GM19467 (cell line): ENCODE measurements around the gene CDKN2B-AS1.

Source experiments
- ATAC-seq: cut with Tn5 transposase; IDR thresholded peaks from one replicate; pipeline ENCODE4 v1.9.1; 2021; ENCODE audit warnings: mild to moderate bottlenecking, moderate library complexity; ENCODE audit not compliant: unreplicated experiment

CDKN2B-AS1 gene

GRCh38 chr9:22078081-22078480 lies 83.5 kb downstream of the CDKN2B-AS1 start:
- no peak for ATAC-seq

GRCh38 chr9:22079873-22080341 lies 85.3 kb downstream of the CDKN2B-AS1 start:
- peak; percentile 80 for ATAC-seq

GRCh38 chr9:22084336-22085035 lies 89.9 kb downstream of the CDKN2B-AS1 start:
- no peak for ATAC-seq

- ATAC-seq: no peak
These were observed 93.6 kb downstream of the CDKN2B-AS1 start for GRCh38 chr9:22088053-22088716.

DNA sequence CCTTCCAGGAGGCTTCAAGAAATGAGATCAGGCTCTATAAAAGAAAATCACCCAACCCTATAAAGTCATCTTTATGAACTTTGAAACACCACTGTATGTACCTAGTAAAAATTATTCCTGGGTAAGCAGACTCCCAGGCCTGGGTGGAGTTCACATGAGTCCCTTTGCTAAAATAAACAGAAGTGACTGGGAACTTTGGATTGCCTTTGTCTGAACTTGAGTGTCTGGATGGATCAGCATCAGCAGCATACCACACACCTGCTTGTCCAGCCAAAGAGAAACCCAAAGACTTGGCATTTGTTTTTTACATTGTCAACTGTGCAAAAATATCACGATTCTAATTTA lies 94.1 kb downstream of the CDKN2B-AS1 start:
- ATAC-seq: no peak

DNA sequence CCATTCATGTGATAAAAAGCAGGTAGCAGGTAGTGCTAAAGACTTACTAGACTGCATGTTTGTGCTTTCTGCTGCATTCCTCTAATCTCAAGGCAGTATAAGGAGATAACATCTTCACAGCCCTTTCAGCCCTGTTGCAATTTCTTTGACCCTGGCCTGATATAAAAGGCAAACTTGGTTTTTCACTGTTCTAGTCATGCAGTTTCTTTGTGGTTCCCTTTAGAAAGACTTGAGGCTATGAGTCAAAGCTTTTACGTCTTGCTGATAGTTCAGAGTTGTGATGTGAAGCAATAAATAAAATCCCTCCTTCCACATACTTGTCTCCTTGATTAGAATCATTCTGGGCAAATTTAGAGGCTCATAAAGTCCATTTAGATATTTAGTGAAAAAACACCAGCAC lies 103.1 kb downstream of the CDKN2B-AS1 start:
- ATAC-seq: no peak

DNA sequence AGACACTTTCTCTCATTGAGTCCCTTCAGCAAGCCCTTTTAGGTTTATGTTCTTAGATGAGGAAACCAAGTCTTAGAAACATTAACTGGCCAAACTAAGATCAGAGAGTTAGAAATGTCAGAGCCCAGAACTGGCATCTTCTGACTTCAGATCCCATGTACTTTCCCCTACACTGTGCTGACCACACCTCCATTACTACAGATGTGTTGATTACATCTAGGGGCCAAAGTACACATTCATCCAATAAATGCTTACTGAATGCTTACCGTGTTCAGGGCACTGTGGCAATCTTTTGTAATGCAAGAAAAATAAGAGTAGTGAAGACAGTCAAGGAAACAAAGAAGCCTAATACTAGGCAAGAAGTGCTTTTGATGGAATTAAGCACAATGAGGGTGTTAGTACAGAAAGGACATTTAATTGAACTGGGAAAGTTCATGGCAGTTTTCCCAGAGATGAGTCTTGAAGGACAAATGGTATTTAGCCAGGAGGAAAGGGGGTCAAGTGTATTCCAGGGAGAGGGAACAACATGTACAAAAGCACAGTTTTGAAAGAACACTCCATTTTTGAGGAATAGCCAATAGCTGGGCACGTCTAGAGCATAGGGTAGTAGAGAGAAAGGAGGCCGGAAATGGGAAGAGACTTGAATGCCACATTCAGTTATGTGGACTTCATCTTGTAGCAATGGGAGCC lies 104.2 kb downstream of the CDKN2B-AS1 start:
- no peak for ATAC-seq

GRCh38 chr9:22100626-22101025 lies 106.0 kb downstream of the CDKN2B-AS1 start:
- no peak for ATAC-seq

DNA sequence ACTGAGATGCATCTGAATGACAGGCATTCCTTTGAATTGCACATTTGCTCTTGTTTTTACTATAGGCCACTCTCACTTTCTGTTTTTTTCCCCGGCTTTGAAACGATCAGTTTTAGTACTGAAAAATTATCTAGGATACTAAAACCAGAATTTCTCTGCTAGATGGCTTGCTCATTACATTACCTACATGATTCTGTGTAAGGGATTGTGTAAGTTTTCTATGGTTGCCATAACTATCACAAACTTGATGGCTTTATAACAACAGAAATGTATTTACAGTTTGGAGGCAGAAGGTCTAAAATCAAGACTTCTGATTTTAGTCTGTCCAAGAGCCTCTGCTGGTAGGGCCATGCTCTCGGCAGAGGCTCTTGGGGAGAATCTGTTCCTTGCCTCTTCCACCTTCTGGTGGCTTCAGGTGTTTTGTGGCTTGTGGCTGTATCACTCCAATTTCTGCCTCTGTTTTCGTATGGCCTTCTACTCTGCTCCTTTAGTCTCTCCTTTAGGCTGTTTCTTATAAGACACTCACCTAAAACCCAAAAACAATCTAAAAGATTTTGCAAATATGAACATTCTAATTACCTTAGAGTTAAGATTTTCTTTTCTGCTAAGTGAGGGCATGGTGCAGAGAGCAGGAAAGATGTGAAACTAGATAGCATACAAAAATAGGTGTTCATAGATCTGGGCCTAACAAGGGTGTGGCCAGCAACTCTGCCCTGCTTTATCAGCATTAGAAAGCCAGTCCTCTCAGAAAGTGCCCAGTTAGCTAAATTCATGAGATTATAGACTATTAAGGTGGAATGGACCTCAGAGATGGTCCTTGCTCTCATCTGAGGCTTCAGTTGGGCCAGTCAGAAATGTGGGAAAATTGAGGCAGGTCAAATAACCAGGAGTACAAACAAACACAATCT lies 107.8 kb downstream of the CDKN2B-AS1 start:
- no peak for ATAC-seq

GRCh38 chr9:22103685-22104575 lies 109.3 kb downstream of the CDKN2B-AS1 start:
- no peak for ATAC-seq

- ATAC-seq: peak; percentile 94
These were observed 110.6 kb downstream of the CDKN2B-AS1 start for GRCh38 chr9:22105005-22105722.

DNA sequence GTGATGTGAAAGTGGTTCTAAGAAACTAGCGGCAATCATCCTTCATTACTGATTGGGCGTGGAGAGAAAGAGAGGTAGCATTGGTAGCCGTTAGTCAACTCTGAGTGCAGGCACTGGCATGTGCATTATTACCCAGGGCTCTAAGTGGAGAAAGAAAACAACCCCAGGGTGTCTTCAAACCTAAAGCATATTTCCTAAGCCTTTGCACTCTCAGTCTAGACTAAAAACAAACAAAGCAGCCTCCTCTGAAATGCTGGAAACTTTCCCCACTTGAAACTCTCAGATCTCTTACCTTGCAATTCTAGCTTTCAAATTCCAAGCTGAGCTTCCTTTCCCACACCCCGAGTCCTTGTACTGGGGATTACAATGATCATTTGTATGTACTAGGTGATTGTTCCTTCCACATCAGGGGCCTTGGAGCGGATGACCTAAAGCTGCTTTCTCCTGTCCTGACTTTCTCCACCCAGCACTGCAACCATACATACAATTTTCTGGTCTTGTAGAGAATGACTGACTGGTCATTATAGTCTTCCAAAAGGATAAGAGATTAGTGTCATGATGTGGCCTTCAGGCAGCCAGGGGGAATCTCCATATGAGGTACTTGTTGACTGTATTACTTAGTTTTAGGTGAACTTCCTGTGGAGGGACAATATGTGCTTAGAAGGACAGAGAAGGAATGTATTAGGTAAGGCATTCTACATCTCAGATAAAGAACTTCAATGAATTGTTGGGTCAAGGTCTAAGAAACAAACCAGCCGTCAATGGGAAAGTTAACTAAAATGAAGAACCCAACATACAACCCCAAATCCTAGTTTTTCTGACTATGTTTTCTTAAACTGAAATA lies 112.8 kb downstream of the CDKN2B-AS1 start:
- ATAC-seq: no peak

DNA sequence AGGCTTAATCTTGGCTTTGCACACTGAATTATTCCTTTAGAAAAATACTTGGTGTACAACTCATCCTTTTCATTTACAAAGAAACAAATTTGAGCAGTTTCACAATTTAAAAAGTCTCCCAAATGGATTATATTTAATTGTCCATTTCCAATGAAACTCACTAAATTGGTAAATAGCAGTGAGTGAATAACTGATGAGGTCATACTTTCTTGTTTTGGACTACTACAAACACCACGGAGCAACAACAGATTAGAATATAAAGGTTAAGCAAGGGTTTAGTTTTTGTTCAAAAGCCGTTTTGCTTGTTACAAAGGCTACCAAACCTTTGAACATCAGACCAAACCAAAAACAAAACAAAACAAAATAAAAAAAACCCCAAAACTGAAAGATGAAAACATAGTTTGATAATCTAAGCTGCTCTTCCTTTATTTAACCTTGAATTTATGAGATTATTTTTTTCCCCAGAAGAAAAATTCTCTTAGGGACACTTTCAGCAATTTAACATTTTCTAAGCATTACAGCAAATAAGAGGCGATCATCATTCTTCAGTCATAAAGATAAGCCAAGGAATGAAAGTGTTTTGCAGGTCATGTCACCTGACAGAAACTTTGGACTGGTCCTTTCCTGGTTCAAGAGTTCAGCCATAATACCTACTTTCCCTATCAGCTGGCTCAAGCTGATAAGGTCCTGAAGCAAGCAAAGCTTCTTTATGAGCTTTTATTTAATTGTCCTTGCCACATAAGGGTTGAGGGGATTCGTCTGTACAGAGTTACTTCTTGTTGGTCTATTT lies 114.2 kb downstream of the CDKN2B-AS1 start:
- no peak for ATAC-seq

- ATAC-seq: no peak
These were observed 116.8 kb downstream of the CDKN2B-AS1 start for GRCh38 chr9:22111176-22111953.

- no peak for ATAC-seq
These were observed 117.3 kb downstream of the CDKN2B-AS1 start for GRCh38 chr9:22111954-22112247.

GRCh38 chr9:22112870-22113821 lies 118.6 kb downstream of the CDKN2B-AS1 start:
- no peak for ATAC-seq
